ENCODE data around the gene FAM163B. TPM values are rescaled to one million over a fixed set of nuclear protein-coding genes. Genes with fewer than 3 reads are reported as not detected.
A peak's percentile ranks its signal among the peaks of the same experiment; 100 is the strongest.

FAM163B gene
- polyA plus RNA-seq, 1 of the 3 experiments (the other 2 are of a cell fraction) = 0.05 TPM

DNA sequence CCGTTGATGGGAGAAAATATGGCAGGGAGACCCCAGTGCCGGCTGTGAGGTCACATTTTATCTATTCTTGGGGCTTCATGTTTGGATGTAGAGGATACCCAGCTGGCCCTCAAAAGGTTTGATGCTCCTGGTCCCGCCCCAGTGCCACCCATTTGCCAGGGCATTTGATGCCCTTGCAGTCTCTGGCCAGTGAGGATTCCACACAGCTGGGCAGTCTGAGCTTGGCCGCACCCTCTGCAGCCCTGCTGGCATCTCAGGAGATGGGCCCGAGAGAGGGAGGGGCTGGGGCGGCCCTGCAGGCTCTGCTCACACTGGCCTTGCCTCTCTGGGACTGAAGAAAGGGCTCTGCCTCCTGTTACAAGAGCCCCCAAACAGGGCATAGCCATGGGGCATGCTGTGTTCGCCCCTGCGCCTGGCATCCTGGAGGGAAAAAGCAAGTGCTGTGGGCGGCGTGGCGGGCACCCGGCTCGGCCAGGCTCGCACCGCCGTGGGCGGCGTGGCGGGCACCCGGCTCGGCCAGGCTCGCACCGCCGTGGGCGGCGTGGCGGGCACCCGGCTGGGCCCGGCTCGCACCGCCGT lies 47.1 kb downstream of the FAM163B start:
- no peaks in the 10 kb centered on the region for H3K9me3 ChIP-seq
- CTCF ChIA-PET = interaction anchor here (0.9 to 2.2 kb wide), 2 partner anchors 9 to 28 kb away, joined by 3 to 10 read pairs; partner anchors contain the start of gene ADAMTSL2
- 0 out of 2 replicates have a peak, but pooled peaks cover 10% of the 10 kb centered on the region for H3K27me3 ChIP-seq (ENCODE audit: insufficient read depth)
- H3K79me2 ChIP-seq (ENCODE audit: insufficient read depth) = no peaks in the 10 kb centered on the region
- no peak overlapping the region for H3K4me3 ChIP-seq (ENCODE audit: low read depth in 2 of 2, low read length in 1 of 2)
- no peak overlapping the region for H3K9ac ChIP-seq
- POLR2A ChIA-PET = no interaction called here
- no peaks in the 10 kb centered on the region for H4K20me1 ChIP-seq (ENCODE audit: insufficient read depth)
- no peaks in the 10 kb centered on the region for H3K9me2 ChIP-seq
- H3K4me1 ChIP-seq (ENCODE audit: control insufficient read depth in 1 of 2, insufficient read depth in 2 of 2, low read depth in 1 of 2, low read length in 1 of 2) = peaks cover 16 to 53% of the 10 kb centered on the region in 2 experiments
- no peak overlapping the region for H3K4me2 ChIP-seq
- no peaks in the 10 kb centered on the region for H3K36me3 ChIP-seq (replicated peaks in 1 of 2; ENCODE audit: control insufficient read depth in 1 of 2, insufficient read depth in 2 of 2, low read length in 1 of 2)
- TF ChIP-seq FOXJ3 (CRISPR knock-in tag; IDR thresholded peaks at IDR 0.05) = no peak
- TF ChIP-seq EZH2phosphoT487 (IDR thresholded peaks at IDR 0.05; ENCODE audit: borderline replicate concordance, low read depth) = no peak
- no peak for TF ChIP-seq NFIC (IDR thresholded peaks at IDR 0.05; ENCODE audit: borderline replicate concordance)
- no peak for TF ChIP-seq GABPA (IDR thresholded peaks at IDR 0.05; ENCODE audit: low read depth)
- no peak for TF ChIP-seq ELF1 (IDR thresholded peaks at IDR 0.05)
- TF ChIP-seq RCOR1 (IDR thresholded peaks at IDR 0.05; ENCODE audit: low read length) = no peak
- no peak for TF ChIP-seq CHD2 (IDR thresholded peaks at IDR 0.05; ENCODE audit: low read length, partially characterized antibody)
- no peak for TF ChIP-seq YY1 (IDR thresholded peaks at IDR 0.05; ENCODE audit: low read depth)
- TF ChIP-seq, protein P1, sequence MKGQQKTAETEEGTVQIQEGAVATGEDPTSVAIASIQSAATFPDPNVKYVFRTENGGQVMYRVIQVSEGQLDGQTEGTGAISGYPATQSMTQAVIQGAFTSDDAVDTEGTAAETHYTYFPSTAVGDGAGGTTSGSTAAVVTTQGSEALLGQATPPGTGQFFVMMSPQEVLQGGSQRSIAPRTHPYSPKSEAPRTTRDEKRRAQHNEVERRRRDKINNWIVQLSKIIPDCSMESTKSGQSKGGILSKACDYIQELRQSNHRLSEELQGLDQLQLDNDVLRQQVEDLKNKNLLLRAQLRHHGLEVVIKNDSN (IDR thresholded peaks at IDR 0.05; ENCODE audit: borderline replicate concordance, low read depth) = no peak
- DNase-seq = no peak
- no peak overlapping the region; a peak in 1 of 4 replicates for H3K27ac ChIP-seq (ENCODE audit: low read depth in 2 of 2, low read length in 1 of 2)
- H3F3A ChIP-seq (replicated peaks; ENCODE audit: insufficient read depth) = peaks cover 9% of the 10 kb centered on the region
- H2AFZ ChIP-seq (ENCODE audit: low read depth) = no peak overlapping the region
- WGBS (ENCODE audit: low lambda C conversion rate) = 96% methylated on average over 22 of the region's 32 CpGs

DNA sequence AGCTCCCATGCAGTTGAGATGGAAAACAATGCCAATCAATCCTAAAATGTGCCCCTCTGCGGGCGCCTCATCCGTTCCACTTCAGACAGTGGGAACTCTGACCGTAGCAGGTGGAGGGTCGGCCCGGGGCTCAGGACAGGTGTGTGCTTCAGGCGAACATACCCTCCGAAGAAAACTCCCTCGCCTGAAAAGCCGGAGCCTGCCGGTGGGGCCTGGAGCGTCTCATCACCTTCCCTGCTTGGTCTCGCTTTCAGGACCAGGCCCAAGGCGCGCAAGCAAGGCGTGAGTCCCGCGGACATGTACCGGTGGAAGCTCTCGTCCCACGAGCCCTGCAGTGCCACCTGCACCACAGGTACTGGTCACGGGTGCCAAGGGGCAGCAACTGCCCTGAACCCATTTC lies 48.2 kb downstream of the FAM163B start:
- POLR2A ChIA-PET = interaction anchor here (1.0 to 1.3 kb wide), 3 partner anchors 8 to 71 kb away, joined by 3 to 4 read pairs (median 3); partner anchors contain the start of gene ADAMTSL2
- no peak overlapping the region for H3K4me2 ChIP-seq
- no peaks in the 10 kb centered on the region for H3K36me3 ChIP-seq (replicated peaks in 1 of 2; ENCODE audit: control insufficient read depth in 1 of 2, insufficient read depth in 2 of 2, low read length in 1 of 2)
- H3K9me3 ChIP-seq = no peaks in the 10 kb centered on the region
- H3K4me1 ChIP-seq (ENCODE audit: control insufficient read depth in 1 of 2, insufficient read depth in 2 of 2, low read depth in 1 of 2, low read length in 1 of 2) = peaks cover 16 to 64% of the 10 kb centered on the region in 2 experiments
- no peak for DNase-seq
- CTCF ChIA-PET = interaction anchor here (0.9 to 2.2 kb wide), 2 partner anchors 8 to 27 kb away, joined by 3 to 10 read pairs; partner anchors contain the start of gene ADAMTSL2
- TF ChIP-seq FOSL2 (IDR thresholded peaks at IDR 0.05; ENCODE audit: borderline replicate concordance, low read depth) = no peak
- no peaks in the 10 kb centered on the region for H4K20me1 ChIP-seq (ENCODE audit: insufficient read depth)
- no peaks in the 10 kb centered on the region for H3K9me2 ChIP-seq
- H2AFZ ChIP-seq (ENCODE audit: low read depth) = no peak overlapping the region
- no peaks in the 10 kb centered on the region for H3K79me2 ChIP-seq (ENCODE audit: insufficient read depth)
- H3K27ac ChIP-seq (ENCODE audit: low read depth in 2 of 2, low read length in 1 of 2) = no peak overlapping the region; a peak in 1 of 4 replicates
- no peak overlapping the region for H3K9ac ChIP-seq
- H3K4me3 ChIP-seq (ENCODE audit: low read depth in 2 of 2, low read length in 1 of 2) = no peak overlapping the region
- H3F3A ChIP-seq (replicated peaks; ENCODE audit: insufficient read depth) = peaks cover 9% of the 10 kb centered on the region
- 0 out of 2 replicates have a peak, but pooled peaks cover 10% of the 10 kb centered on the region for H3K27me3 ChIP-seq (ENCODE audit: insufficient read depth)
- WGBS (ENCODE audit: low lambda C conversion rate) = 98% methylated on average over 19 of the region's 22 CpGs

DNA sequence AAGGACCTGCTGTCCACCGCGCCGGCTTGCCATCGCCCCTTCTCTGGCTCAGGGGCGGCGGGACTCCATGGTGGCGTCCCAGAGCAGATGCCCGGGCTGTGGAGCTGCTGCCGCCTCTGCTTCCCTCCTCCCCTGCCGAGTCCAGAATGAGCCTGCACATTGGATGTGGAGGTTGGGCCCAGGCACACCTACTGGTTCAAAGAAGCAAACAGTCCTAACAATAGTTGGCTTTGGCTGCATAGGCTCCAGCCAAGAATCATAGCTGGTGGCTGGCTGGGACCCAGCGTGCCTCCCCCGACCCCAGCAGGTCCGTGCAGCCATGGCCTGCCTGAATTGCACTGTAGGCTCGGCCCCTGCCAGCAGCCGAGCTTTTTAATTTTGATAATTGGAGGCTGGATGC lies 48.9 kb downstream of the FAM163B start:
- Histone ChIP-seq H3K36me3 (replicated peaks in 1 of 2; ENCODE audit: control insufficient read depth in 1 of 2, insufficient read depth in 2 of 2, low read length in 1 of 2) (no peaks in the 10 kb centered on the region), H3K4me2 (no peak overlapping the region), H3F3A (replicated peaks; ENCODE audit: insufficient read depth) (peaks cover 9% of the 10 kb centered on the region), H3K9me2 (no peaks in the 10 kb centered on the region), H3K79me2 (ENCODE audit: insufficient read depth) (no peaks in the 10 kb centered on the region), H4K20me1 (ENCODE audit: insufficient read depth) (no peaks in the 10 kb centered on the region), H3K27ac (ENCODE audit: low read depth in 2 of 2, low read length in 1 of 2) (peak overlapping the region in 1 of 2 experiments; percentile 28; a peak in 1 of 4 replicates), H3K9ac (no peak overlapping the region), H3K4me3 (ENCODE audit: low read depth in 2 of 2, low read length in 1 of 2) (no peak overlapping the region), H3K27me3 (ENCODE audit: insufficient read depth) (0 out of 2 replicates have a peak, but pooled peaks cover 4% of the 10 kb centered on the region), H3K9me3 (no peaks in the 10 kb centered on the region), H3K4me1 (ENCODE audit: control insufficient read depth in 1 of 2, insufficient read depth in 2 of 2, low read depth in 1 of 2, low read length in 1 of 2) (peaks cover 16 to 70% of the 10 kb centered on the region in 2 experiments), H2AFZ (ENCODE audit: low read depth) (no peak overlapping the region)
- POLR2A ChIA-PET = interaction anchor here (1.0 to 1.3 kb wide), 3 partner anchors 9 to 71 kb away, joined by 3 to 4 read pairs (median 3); partner anchors contain the start of gene ADAMTSL2
- CTCF ChIA-PET = interaction anchor here (2.2 kb wide), 1 partner anchor 27 kb away, joined by 10 read pairs; the partner anchor contains the start of gene ADAMTSL2
- no peak for DNase-seq
- WGBS (ENCODE audit: low lambda C conversion rate) = 84% methylated on average over 11 of the region's 15 CpGs
- no peak for TF ChIP-seq TCF12 (IDR thresholded peaks at IDR 0.05)
- no peak for TF ChIP-seq FOXM1 (IDR thresholded peaks at IDR 0.05; ENCODE audit: low read depth)
- TF ChIP-seq FOXJ3 (CRISPR knock-in tag; IDR thresholded peaks at IDR 0.05) = no peak
- TF ChIP-seq SMC3 (IDR thresholded peaks at IDR 0.05; ENCODE audit: low read depth, low read length) = no peak
- TF ChIP-seq NFIC (IDR thresholded peaks at IDR 0.05; ENCODE audit: borderline replicate concordance) = no peak
- TF ChIP-seq SIN3A (IDR thresholded peaks at IDR 0.05; ENCODE audit: borderline replicate concordance, low read depth, low read length) = no peak
- TF ChIP-seq GATA2 (CRISPR knock-in tag; IDR thresholded peaks at IDR 0.05) = no peak
- TF ChIP-seq, protein P2, sequence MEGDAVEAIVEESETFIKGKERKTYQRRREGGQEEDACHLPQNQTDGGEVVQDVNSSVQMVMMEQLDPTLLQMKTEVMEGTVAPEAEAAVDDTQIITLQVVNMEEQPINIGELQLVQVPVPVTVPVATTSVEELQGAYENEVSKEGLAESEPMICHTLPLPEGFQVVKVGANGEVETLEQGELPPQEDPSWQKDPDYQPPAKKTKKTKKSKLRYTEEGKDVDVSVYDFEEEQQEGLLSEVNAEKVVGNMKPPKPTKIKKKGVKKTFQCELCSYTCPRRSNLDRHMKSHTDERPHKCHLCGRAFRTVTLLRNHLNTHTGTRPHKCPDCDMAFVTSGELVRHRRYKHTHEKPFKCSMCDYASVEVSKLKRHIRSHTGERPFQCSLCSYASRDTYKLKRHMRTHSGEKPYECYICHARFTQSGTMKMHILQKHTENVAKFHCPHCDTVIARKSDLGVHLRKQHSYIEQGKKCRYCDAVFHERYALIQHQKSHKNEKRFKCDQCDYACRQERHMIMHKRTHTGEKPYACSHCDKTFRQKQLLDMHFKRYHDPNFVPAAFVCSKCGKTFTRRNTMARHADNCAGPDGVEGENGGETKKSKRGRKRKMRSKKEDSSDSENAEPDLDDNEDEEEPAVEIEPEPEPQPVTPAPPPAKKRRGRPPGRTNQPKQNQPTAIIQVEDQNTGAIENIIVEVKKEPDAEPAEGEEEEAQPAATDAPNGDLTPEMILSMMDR (IDR thresholded peaks at IDR 0.05) = no peak
- TF ChIP-seq ELF1 (IDR thresholded peaks at IDR 0.05) = no peak
- TF ChIP-seq, protein P1 (IDR thresholded peaks at IDR 0.05; ENCODE audit: borderline replicate concordance, low read depth) = no peak
- TF ChIP-seq MXI1 (IDR thresholded peaks at IDR 0.05; ENCODE audit: low read depth, low read length) = no peak
- no peak for TF ChIP-seq EZH2phosphoT487 (IDR thresholded peaks at IDR 0.05; ENCODE audit: borderline replicate concordance, low read depth)

All from SK-N-SH (cell line).